HG02852 (cell line): ENCODE data around the gene EEIG1.
A peak's percentile ranks its signal among the peaks of the same experiment; 100 is the strongest.

ENCODE experiments used
- ATAC-seq: cut with Tn5 transposase; IDR thresholded peaks from one replicate; pipeline ENCODE4 v1.9.1; 2021; ENCODE audit warnings: mild to moderate bottlenecking, moderate library complexity; ENCODE audit not compliant: unreplicated experiment

EEIG1 gene

DNA sequence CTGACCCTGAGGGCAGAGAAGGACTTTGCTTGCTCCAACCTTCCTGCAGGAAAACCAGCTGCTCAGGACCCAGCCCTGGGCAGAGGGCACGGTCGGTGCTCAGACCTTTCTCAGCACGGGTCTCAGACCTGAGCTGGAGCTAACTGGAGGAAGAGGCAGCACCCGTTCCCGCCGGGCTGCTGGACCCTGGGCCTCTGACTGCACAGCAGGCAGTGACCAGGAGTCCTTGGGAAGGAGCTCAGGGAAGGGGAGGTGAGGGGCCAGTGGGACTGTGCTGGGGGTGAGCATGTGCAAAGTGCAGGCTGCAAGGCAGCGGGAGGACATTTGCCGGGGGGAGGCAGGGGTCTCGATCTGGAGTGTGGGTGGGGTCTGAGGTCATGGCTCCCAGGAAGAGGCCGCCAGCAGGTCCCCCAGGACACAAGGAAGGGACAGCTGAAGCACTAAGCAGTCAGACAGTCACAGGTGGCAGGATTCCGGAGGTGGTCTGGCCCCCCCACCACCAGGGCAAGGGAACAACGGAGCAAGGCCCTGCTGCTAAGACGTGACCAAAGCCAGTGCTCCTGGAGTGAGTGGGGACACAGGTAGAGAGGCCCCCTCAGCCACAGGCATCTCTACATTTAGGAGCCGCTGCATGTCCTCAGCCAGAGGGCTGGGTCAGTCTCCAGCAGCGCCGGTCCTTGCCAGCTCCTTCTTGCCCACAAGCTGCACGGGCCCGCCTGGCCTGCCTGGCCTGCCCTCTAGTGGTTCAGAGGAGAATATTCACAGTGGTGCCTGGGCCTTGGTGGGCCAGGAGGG lies 38.4 kb downstream of the EEIG1 start:
- no peak for ATAC-seq

DNA sequence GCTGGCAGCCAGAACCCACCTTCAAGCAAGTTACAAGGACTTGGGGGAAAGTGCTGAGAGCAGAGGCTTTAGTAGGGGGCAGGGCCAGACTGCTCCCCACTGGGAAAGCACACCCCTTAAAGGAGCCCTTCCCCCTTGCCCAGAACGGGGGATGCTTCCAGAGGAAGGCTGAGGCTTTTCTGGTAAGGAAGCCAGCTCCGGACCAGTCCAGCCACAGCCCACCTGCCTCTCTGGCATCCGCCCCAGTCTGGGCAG lies 38.9 kb downstream of the EEIG1 start:
- no peak for ATAC-seq

DNA sequence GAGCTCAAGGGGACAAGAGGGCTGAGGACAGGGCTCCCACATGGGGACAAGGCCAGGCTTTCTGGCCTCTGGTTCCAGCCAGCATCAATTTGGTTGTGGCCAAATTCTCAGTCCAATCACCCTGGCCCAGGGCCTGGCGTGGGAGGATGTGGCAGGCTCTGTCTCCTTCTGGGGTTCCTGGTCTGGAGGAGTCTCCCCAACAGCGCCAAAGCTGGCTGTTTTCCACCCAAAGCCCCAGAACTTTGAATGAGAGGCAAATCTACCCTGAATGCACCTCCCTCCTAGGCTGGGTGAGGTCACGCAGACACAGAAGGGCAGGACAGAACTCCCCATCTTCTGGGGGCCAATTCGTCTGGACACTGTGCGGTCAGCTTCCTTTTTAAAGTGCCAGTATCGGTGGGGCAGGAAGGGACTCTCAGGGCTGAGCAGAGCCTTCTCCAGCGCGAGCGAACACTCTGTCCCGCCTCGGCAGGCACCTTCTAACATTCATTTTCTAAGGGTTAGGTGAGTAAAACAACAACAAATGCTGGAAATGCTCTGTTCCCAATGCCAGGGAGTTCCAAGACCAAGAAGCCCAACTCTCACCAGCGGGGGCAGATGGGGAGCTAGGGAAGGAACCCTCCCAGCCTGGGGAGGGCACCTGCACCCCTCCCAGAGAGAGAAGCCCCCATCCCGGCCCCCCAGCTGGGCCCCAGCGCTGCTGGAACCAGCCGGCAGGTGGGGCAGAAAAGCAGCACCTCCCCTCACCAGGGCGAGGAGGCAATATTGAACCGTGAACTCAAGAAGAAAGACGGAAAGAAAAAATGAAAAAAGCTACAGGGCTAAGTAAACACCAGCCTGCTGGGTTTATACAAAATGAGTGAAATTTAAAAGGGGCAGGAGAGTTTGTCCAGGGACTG lies 39.5 kb downstream of the EEIG1 start:
- no peak for ATAC-seq

DNA sequence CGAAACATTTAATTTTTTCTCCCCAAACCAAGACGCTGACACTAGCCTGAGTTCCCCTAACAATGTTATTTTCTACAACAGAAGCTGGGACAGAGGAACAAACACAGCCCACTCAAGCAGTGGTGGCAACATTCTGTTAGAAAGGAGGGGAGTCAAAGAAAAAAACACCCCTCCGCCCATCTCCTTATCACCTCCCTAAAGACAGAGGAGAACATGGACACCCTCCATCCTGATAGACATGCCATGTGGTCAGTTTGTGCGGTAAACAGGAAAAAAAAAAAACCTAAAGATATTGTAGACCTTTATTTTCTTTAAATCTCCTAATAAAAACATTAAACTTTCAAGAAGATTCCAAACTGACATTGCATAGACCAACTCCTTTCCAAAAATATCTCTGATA lies 40.2 kb downstream of the EEIG1 start:
- no peak for ATAC-seq

DNA sequence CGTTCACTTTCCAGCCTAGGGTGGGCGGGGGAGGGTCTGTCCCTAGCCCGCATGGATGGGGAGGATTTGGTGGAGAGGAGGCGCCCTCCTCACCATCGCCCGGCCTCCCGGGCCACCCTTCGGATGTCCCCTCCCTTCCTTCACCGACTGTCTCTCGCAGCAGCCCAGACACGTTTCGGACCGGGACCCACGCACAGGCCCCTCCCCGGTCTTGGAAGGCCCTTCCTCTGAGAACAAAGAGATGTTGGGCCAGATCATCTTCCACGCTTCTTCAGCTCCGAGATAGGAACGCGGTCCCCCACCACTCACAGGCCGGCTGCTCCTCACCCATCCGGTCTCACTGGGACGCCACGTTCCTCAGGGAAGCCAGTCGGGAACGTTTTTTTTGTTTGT lies 42.5 kb downstream of the EEIG1 start:
- ATAC-seq, result no peak

DNA sequence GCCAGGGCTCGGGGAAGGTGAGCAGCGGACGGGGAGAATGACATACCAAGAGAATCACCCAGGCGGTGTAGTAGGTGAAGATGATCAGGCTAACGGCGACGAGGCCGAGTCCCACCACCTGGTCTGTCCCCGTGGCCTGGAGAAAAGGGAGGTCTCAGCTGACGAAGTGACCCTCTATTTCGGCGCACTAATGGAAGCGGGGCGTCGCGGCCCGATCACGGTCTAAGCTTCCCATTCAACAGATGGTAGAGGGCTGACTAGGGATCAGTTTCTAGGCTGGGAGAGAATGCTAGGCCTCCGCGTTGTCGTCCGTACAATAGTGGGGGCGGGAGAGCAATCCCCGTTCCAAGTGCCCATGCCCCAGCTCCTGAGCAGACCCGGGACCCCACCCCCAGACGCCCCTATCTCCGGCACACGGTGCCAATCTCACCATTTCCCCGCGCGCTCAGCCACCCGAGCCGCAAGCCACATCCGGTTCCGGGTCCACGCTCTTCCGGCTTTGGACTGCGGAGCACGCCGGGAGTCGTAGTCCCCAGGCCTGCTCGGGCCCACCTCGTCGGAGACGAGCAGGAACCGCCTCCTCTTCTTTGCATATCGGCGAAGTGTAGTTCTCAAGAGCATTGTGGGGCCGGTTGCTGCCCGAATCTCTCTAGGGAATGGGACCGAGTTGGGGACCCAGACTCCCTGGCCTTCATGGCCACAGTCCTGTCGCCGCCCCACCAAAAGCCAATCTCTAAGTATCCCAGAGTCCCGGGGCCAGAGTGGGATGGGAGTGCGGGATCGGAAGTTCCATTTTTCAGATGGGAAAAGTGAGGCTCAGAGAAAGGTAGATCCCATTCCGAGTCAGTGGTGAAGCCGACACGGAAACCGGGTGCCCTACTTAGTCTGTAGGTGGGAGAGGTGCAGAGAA lies 43.1 kb downstream of the EEIG1 start, which contains the start of gene DPM2:
Gene DPM2 (minus strand): TSS at position 467 of the 910 bp plus-strand sequence. CDS start 34 bp downstream, at position 433.
- peak; percentile 85 for ATAC-seq

DNA sequence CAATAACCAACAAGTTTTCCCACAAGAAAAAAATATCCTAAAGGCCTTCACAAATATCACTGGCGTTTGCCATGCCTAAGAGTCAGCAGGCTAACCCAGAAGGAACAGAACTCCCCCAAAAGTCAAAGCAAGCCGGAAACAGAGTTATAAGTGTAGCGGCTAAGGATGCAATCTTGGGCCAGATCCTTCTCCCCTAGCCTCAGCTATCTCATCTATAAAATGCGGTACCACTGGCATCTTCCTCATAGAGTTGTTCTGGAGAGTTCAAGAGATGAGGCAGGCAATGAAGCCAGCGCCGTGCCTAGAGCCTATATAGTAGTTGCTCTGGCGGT lies 43.8 kb downstream of the EEIG1 start:
- ATAC-seq, result peak; percentile 4

DNA sequence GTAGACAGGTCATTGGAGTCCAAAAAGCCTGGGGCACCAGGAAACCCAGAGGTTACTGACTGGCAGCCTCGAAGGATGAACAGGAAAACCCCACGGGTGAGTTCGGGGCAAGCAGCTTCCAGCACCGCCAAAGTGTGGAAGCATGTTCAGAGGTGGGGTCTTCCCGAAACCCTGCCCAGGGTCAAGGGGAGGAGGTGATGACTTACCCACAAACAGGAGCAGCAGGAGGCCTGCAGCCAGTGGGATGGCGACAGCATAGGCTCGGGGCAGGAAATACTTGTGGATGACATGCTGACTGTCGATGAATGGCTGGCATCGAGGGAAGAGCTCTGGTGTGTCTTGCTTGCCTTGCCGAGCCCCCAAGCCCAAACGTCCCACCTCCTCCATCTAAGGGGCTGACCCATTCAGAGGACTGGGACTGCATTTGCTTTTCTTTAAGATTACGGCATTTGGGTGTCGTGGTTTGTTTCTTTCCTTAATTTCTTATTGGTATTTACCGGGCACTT lies 44.4 kb downstream of the EEIG1 start:
- no peak for ATAC-seq

DNA sequence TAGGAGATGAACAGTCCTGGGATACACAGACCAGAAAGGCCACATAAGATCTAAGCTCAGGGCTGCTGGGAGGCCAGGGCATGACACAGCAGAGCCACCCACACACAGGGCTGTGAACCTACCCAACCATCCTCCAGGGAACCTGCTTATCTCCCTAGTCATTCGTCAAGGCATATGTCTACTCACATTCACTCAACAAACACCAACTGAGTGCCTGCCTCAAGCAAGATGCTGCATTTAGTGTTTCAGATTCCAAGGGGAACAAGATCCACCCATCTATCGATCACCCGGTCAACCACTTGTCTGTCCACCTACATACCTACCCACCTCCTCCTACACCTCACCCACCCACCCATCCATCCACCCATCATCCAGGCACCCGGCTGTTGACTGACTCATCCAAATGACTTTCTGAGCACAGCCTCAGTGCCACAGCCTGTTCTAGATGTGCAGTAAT lies 45.0 kb downstream of the EEIG1 start:
- ATAC-seq, result no peak

DNA sequence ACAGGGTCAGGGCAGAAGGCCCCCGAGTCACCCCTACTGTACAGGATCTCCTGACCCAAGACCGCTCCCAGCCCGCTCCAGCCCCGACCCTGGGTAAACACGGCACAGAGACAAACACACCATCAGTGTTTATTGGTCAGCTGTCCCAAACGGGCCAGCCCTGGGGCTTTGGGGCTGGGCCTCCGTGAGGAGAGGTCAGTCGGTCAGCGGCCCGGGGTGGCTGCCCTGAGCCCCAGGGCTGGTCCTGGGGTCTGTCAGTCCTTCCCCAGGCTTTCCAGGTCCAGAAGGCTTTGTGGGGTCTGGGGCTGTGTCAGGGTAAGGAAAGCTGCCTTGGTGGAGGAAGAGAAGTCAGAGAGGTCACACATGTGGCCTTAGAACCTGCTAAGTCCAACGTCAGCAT lies 45.8 kb downstream of the EEIG1 start:
- no peak for ATAC-seq

DNA sequence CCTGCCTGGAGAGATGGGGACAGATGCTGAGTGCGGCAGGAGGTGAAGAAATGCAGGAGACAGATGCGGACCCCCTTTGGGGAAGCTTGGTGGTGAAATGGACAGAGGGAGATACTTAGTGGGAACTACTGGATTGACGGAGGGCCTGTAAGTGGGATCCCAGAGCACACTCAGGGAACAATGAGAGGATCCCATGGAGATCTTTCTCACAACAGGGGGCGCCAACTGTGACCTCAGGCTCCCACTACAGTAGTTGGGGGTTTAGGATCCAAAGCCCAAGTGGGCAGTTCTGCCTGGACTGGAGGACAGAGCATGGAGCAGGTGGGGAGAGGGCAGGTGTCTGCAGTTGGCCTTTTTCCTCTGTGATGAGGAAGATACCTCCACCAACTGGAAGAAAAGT lies 46.5 kb downstream of the EEIG1 start:
- ATAC-seq, result no peak

DNA sequence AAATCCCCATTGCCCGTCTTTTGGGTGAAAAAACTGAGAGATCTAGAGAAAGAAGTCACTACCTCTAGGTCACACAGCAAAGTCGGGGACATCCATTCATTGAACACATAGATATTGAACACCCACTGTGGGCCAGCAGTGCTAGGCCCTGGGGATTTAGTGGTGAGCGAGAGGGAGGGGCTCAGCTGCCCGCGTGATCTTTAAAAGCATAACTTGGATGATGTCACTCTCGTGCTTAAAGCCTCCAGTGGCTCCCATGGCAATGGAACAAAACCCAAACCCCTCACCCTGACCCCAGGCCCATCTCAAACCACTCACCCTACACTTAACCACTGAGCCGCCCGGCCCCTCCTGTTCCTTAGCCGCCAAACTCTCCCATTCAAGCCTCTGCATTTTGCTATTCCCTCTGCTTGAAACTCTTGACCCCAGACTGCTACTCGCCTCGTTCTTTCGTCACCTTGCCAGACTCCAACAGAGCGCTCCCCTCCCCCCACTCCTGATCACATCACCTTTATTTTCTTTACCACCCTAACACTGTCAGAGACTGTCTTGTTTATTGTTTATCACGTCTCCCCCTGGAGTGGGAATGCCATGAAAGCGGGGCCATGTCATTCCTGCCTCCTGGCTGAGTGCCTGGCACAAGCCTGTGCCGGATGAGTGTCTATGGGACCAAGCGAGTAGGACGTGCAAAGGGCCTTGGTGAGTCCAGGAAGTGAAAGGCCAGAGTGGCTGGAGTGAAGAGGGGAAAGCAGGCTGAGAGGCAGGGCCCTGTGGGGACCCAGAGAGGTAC lies 49.5 kb downstream of the EEIG1 start:
- no peak for ATAC-seq
